Measurements from ENCODE around the gene TSPAN2. TPM values are rescaled to one million over a fixed set of nuclear protein-coding genes. Genes with fewer than 3 reads are reported as not detected.

Gene TSPAN2
- polyA plus RNA-seq, 1 of the 3 experiments (the other 2 are of a cell fraction), result 0.23 TPM

DNA sequence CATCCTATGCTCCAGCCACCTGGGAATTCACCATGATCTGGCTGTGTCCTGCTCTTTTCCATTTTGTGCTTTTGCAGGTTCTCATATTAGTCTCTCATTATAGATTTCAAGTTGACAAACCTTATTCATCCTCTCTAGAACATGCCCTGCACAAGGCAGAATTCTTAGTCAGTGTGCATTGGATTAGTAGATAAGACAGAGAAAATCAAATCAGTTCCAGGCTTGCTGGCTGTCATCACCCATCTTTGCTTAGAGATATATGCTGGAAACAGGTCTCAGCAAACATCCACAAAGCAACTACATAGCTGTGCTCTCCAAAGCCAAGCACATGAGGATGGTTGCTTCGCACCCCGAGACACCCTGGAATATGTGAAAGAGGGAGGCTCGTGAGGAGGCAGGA is 24.8 kb downstream of the TSPAN2 start:
- Histone ChIP-seq H3K4me1 (ENCODE audit: control insufficient read depth in 1 of 2, insufficient read depth in 2 of 2, low read depth in 1 of 2, low read length in 1 of 2) (peaks cover 11 to 12% of the 10 kb centered on the region in 2 experiments; a peak in 2 of 4 replicates), H3K4me3 (ENCODE audit: low read depth in 2 of 2, low read length in 1 of 2) (no peak overlapping the region), H3K9ac (no peak overlapping the region), H3K79me2 (ENCODE audit: insufficient read depth) (no peaks in the 10 kb centered on the region), H4K20me1 (ENCODE audit: insufficient read depth) (no peaks in the 10 kb centered on the region; the same call in 1 of the 2 replicates), H3K27ac (ENCODE audit: low read depth in 2 of 2, low read length in 1 of 2) (peak overlapping the region in 1 of 2 experiments; percentile 5; a peak in 2 of 4 replicates), H3K36me3 (replicated peaks in 1 of 2; ENCODE audit: control insufficient read depth in 1 of 2, insufficient read depth in 2 of 2, low read length in 1 of 2) (no peaks in the 10 kb centered on the region), H3K9me2 (no peaks in the 10 kb centered on the region), H3K9me3 (no peaks in the 10 kb centered on the region), H3K4me2 (no peak overlapping the region), H3K27me3 (ENCODE audit: insufficient read depth) (no peaks in the 10 kb centered on the region), H3F3A (replicated peaks; ENCODE audit: insufficient read depth) (peaks cover 22% of the 10 kb centered on the region), H2AFZ (ENCODE audit: low read depth) (no peak overlapping the region)
- 96% methylated on average over 3 of the region's 3 CpGs for WGBS (ENCODE audit: low lambda C conversion rate)
- TF ChIP-seq MEF2A (IDR thresholded peaks at IDR 0.05; ENCODE audit: borderline replicate concordance, low read depth) (no peak), GATA2 (CRISPR knock-in tag; IDR thresholded peaks at IDR 0.05) (peak; percentile 76), TAF1 (IDR thresholded peaks at IDR 0.05; ENCODE audit: borderline replicate concordance, low read depth, low read length) (no peak), ELF1 (IDR thresholded peaks at IDR 0.05) (no peak), MXI1 (IDR thresholded peaks at IDR 0.05; ENCODE audit: low read depth, low read length) (no peak), EP300 (IDR thresholded peaks at IDR 0.05; ENCODE audit: borderline replicate concordance in 1 of 2, low read depth in 1 of 2, low read length in 1 of 2) (0 out of 4 replicates have a peak, but pooled peaks of 1 of the 2 experiments have one; percentile 35), GABPA (IDR thresholded peaks at IDR 0.05; ENCODE audit: low read depth) (no peak), TEAD4 (IDR thresholded peaks at IDR 0.05; ENCODE audit: borderline replicate concordance, insufficient read depth) (no peak), NRF1 (IDR thresholded peaks at IDR 0.05; ENCODE audit: low read depth, low read length) (no peak), IRF3 (IDR thresholded peaks at IDR 0.05; ENCODE audit: low read depth, low read length) (no peak), JUND (IDR thresholded peaks at IDR 0.05) (peak; percentile 24; the same call in 1 of the 2 replicates), USF1 (IDR thresholded peaks at IDR 0.05; ENCODE audit: borderline replicate concordance, low read depth) (no peak), EZH2phosphoT487 (IDR thresholded peaks at IDR 0.05; ENCODE audit: borderline replicate concordance, low read depth) (no peak), SMC3 (IDR thresholded peaks at IDR 0.05; ENCODE audit: low read depth, low read length) (no peak), RAD21 (IDR thresholded peaks at IDR 0.05; ENCODE audit: low read length) (no peak), TCF12 (IDR thresholded peaks at IDR 0.05) (peak; percentile 57), POLR2AphosphoS5 (IDR thresholded peaks at IDR 0.05; ENCODE audit: low read depth, low read length) (no peak), RCOR1 (IDR thresholded peaks at IDR 0.05; ENCODE audit: low read length) (peak; percentile 75; the same call in 1 of the 2 replicates), REST (IDR thresholded peaks at IDR 0.05; ENCODE audit: low read depth, low read length) (no peak), FOXM1 (IDR thresholded peaks at IDR 0.05; ENCODE audit: low read depth) (no peak), FOSL2 (IDR thresholded peaks at IDR 0.05; ENCODE audit: borderline replicate concordance, low read depth) (no peak)
- TF ChIP-seq, protein P1, sequence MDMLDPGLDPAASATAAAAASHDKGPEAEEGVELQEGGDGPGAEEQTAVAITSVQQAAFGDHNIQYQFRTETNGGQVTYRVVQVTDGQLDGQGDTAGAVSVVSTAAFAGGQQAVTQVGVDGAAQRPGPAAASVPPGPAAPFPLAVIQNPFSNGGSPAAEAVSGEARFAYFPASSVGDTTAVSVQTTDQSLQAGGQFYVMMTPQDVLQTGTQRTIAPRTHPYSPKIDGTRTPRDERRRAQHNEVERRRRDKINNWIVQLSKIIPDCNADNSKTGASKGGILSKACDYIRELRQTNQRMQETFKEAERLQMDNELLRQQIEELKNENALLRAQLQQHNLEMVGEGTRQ (IDR thresholded peaks at IDR 0.05; ENCODE audit: borderline replicate concordance, low read depth, low read length), result no peak
- TF ChIP-seq, protein P2, sequence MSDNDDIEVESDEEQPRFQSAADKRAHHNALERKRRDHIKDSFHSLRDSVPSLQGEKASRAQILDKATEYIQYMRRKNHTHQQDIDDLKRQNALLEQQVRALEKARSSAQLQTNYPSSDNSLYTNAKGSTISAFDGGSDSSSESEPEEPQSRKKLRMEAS (IDR thresholded peaks at IDR 0.05; ENCODE audit: low read depth), result no peak
- TF ChIP-seq, protein P3, sequence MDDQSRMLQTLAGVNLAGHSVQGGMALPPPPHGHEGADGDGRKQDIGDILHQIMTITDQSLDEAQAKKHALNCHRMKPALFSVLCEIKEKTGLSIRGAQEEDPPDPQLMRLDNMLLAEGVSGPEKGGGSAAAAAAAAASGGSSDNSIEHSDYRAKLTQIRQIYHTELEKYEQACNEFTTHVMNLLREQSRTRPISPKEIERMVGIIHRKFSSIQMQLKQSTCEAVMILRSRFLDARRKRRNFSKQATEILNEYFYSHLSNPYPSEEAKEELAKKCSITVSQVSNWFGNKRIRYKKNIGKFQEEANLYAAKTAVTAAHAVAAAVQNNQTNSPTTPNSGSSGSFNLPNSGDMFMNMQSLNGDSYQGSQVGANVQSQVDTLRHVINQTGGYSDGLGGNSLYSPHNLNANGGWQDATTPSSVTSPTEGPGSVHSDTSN (IDR thresholded peaks at IDR 0.05), result peak; percentile 56
- ChIA-PET POLR2A (no interaction called here), CTCF (interaction anchor here (1.4 to 1.9 kb wide), 2 partner anchors 11 to 13 kb away, joined by 7 to 10 read pairs; no protein-coding TSS in a partner anchor)
- peak; percentile 50 for DNase-seq
